Measurements from ENCODE around the gene RNF5. TPM values are rescaled to one million over a fixed set of nuclear protein-coding genes. Genes with fewer than 3 reads are reported as not detected.
"Not testable (repeated sequence)": the region's sequence is repeated elsewhere in the genome, so short reads cannot be mapped to it uniquely, and the experiment has no call there.

Gene RNF5
- total RNA-seq, 1 donor from 2014 or later, result 79.9 TPM

- no peak for TF ChIP-seq CTCF (conservative IDR thresholded peaks at IDR 0.05; ENCODE audit: low read depth, low read length)
- no peak for DNase-seq (ENCODE audit: low read depth)
- H3K4me3 ChIP-seq (ENCODE audit: low read depth, low read length), result no peak overlapping the region
Measured at GRCh38 chr6:32204268-32204715, 26.1 kb downstream of the RNF5 start.

- no peak for DNase-seq (ENCODE audit: low read depth)
- H3K4me3 ChIP-seq (ENCODE audit: low read depth, low read length), result no peak overlapping the region
- TF ChIP-seq CTCF (conservative IDR thresholded peaks at IDR 0.05; ENCODE audit: low read depth, low read length), result no peak
Measured at GRCh38 chr6:32208996-32209395, 30.8 kb downstream of the RNF5 start.

GRCh38 chr6:32210191-32210601 lies 32.0 kb downstream of the RNF5 start:
- no peak for DNase-seq (ENCODE audit: low read depth)
- TF ChIP-seq CTCF (conservative IDR thresholded peaks at IDR 0.05; ENCODE audit: low read depth, low read length), result no peak

GRCh38 chr6:32211432-32211831 lies 33.2 kb downstream of the RNF5 start:
- DNase-seq (ENCODE audit: low read depth); H3K4me3 ChIP-seq (ENCODE audit: low read depth, low read length): not testable (repeated sequence)

More at GRCh38 chr6:32210191-32210601, 32.0 kb downstream of the RNF5 start:
- H3K4me3 ChIP-seq (ENCODE audit: low read depth, low read length), result no peak overlapping the region

- no peak for TF ChIP-seq CTCF (conservative IDR thresholded peaks at IDR 0.05; ENCODE audit: low read depth, low read length)
- DNase-seq (ENCODE audit: low read depth), result no peak
- no peak overlapping the region for H3K4me3 ChIP-seq (ENCODE audit: low read depth, low read length)
Measured at GRCh38 chr6:32212076-32212760, 34.0 kb downstream of the RNF5 start.

GRCh38 chr6:32213649-32214048 lies 35.4 kb downstream of the RNF5 start:
- no peak for DNase-seq (ENCODE audit: low read depth)
- no peak for TF ChIP-seq CTCF (conservative IDR thresholded peaks at IDR 0.05; ENCODE audit: low read depth, low read length)
- H3K4me3 ChIP-seq (ENCODE audit: low read depth, low read length), result no peak overlapping the region

- no peak for DNase-seq (ENCODE audit: low read depth)
- no peak overlapping the region for H3K4me3 ChIP-seq (ENCODE audit: low read depth, low read length)
- no peak for TF ChIP-seq CTCF (conservative IDR thresholded peaks at IDR 0.05; ENCODE audit: low read depth, low read length)
Measured at GRCh38 chr6:32214126-32214525, 35.9 kb downstream of the RNF5 start.
